CD8-positive, alpha-beta memory T cell (primary cell): ENCODE results near the gene HHATL. TPM values are rescaled to one million over a fixed set of nuclear protein-coding genes. Genes with fewer than 3 reads are reported as not detected.

Experiments
- CTCF ChIA-PET: fragments of 350-600 bp; sonication (Branson Sonifier 250); formaldehyde crosslinking; loops from one replicate; lab custom pipeline; 2021; ENCODE audit warnings: antibody characterized with exemption; lab: Charles Lee
- POLR2A ChIA-PET: fragments of 350-600 bp; sonication (Branson Sonifier 250); formaldehyde crosslinking; loops from one replicate; lab custom pipeline; 2021; ENCODE audit warnings: antibody characterized with exemption; lab: Charles Lee
- DNase-seq, 5 donors: peaks; one replicate each; pipeline versions ENCODE4 v3.0.0 to v3.0.0-alpha.2; 2020 to 2022; ENCODE audit warnings: mixed read lengths in 1 of 5
- H3K27ac ChIP-seq: one replicate; pipeline ENCODE4 v1.7.0; 2013; ENCODE audit warnings: low read depth, mild to moderate bottlenecking, low read length, moderate library complexity
- H3K27me3 ChIP-seq: 2 replicates; pipeline ENCODE4 v1.7.0; 2013; ENCODE audit warnings: low read length, mild to moderate bottlenecking; ENCODE audit not compliant: insufficient read depth, poor library complexity, severe bottlenecking
- H3K36me3 ChIP-seq: 2 replicates; pipeline ENCODE4 v1.7.0; 2013; ENCODE audit warnings: mild to moderate bottlenecking, low read length, moderate library complexity; ENCODE audit not compliant: insufficient read depth
- H3K4me1 ChIP-seq: 2 replicates; pipeline ENCODE4 v1.7.0; 2013; ENCODE audit warnings: mild to moderate bottlenecking, low read length, moderate library complexity; ENCODE audit not compliant: insufficient read depth
- H3K4me3 ChIP-seq: 2 replicates; pipeline ENCODE4 v1.7.0; 2013; ENCODE audit warnings: mild to moderate bottlenecking, low read length
- H3K9me3 ChIP-seq: 2 replicates; pipeline ENCODE4 v1.7.0; 2013; ENCODE audit warnings: mild to moderate bottlenecking, low read length
- H3K27ac Mint-ChIP-seq, 8 donors: one replicate each; pipeline ENCODE4 v1.8.0; 2020 to 2021; ENCODE audit warnings: mixed read lengths in 8 of 8, mild to moderate bottlenecking in 6 of 8, inconsistent platforms in 3 of 8, moderate library complexity in 3 of 8
- H3K27me3 Mint-ChIP-seq, 2 donors: one replicate each; pipeline ENCODE4 v1.8.0; 2020 to 2021; ENCODE audit warnings: mixed read lengths in 2 of 2, mild to moderate bottlenecking in 1 of 2, moderate library complexity in 1 of 2
- H3K36me3 Mint-ChIP-seq, 3 donors: one replicate each; pipeline ENCODE4 v1.8.0; 2020 to 2021; ENCODE audit warnings: mixed read lengths in 3 of 3, inconsistent platforms in 1 of 3, mild to moderate bottlenecking in 1 of 3
- H3K4me1 Mint-ChIP-seq, 3 donors: one replicate each; pipeline ENCODE4 v1.8.0; 2020 to 2021; ENCODE audit warnings: mixed read lengths in 3 of 3, inconsistent platforms in 1 of 3, mild to moderate bottlenecking in 1 of 3
- H3K4me3 Mint-ChIP-seq, 7 donors: one replicate each; pipeline ENCODE4 v1.8.0; 2020 to 2021; ENCODE audit warnings: mixed read lengths in 7 of 7, mild to moderate bottlenecking in 6 of 7, moderate library complexity in 4 of 7, inconsistent platforms in 2 of 7
- H3K9me3 Mint-ChIP-seq, 5 donors: one replicate each; pipeline ENCODE4 v1.8.0; 2020 to 2022; ENCODE audit warnings: mixed read lengths in 5 of 5, mild to moderate bottlenecking in 3 of 5, moderate library complexity in 2 of 5, inconsistent platforms in 1 of 5
- polyA plus RNA-seq: library from polyadenylated mRNA; unstranded; fragments of 300-500 nt; fragmentation: Illumina TruSeq; gene quantifications from one replicate; pipeline ENCODE4 v1.2.3, GENCODE V29; 2021
- total RNA-seq, 2 experiments: library from RNA; stranded (reverse); gene quantifications; one replicate each; pipeline ENCODE4 v1.2.3, GENCODE V29; 2021

Gene HHATL
- total and polyA plus RNA-seq, 3 experiments from 2014 or later, result not detected

- no peaks in the 10 kb centered on the region for H3K9me3 ChIP-seq
- CTCF ChIA-PET, result no interaction called here
- H3K4me1 Mint-ChIP-seq, result no peaks in the 10 kb centered on the region
- H3K36me3 Mint-ChIP-seq, result no peaks in the 10 kb centered on the region
- H3K27ac Mint-ChIP-seq, result no peak overlapping the region
- H3K27me3 Mint-ChIP-seq, result peaks cover 1 to 3% of the 10 kb centered on the region in 2 donors
- peaks cover 0 to 2% (median 0%) of the 10 kb centered on the region in 5 donors for H3K9me3 Mint-ChIP-seq
- no peak overlapping the region for H3K4me3 ChIP-seq
- no peak for DNase-seq
- POLR2A ChIA-PET, result no interaction called here
- no peak overlapping the region for H3K27ac ChIP-seq
- H3K4me1 ChIP-seq, result no peaks in the 10 kb centered on the region
- no peaks in the 10 kb centered on the region for H3K27me3 ChIP-seq
- H3K4me3 Mint-ChIP-seq, result no peak overlapping the region
- no peaks in the 10 kb centered on the region for H3K36me3 ChIP-seq
Measured at GRCh38 chr3:42667096-42667522, 35.5 kb downstream of the HHATL start.

GRCh38 chr3:42666577-42666998, 36.0 kb downstream of the HHATL start:
- Histone ChIP-seq H3K4me1 (no peaks in the 10 kb centered on the region), H3K4me3 (no peak overlapping the region), H3K9me3 (no peaks in the 10 kb centered on the region), H3K36me3 (no peaks in the 10 kb centered on the region), H3K27me3 (no peaks in the 10 kb centered on the region), H3K27ac (no peak overlapping the region)
- H3K27me3 Mint-ChIP-seq, result peaks cover 1 to 3% of the 10 kb centered on the region in 2 donors
- H3K36me3 Mint-ChIP-seq, result no peaks in the 10 kb centered on the region
- H3K4me3 Mint-ChIP-seq, result no peak overlapping the region
- no peak for DNase-seq
- H3K4me1 Mint-ChIP-seq, result no peaks in the 10 kb centered on the region
- H3K9me3 Mint-ChIP-seq, result peaks cover 0 to 2% (median 0%) of the 10 kb centered on the region in 5 donors
- CTCF ChIA-PET, result no interaction called here
- POLR2A ChIA-PET, result no interaction called here
- no peak overlapping the region for H3K27ac Mint-ChIP-seq

DNA sequence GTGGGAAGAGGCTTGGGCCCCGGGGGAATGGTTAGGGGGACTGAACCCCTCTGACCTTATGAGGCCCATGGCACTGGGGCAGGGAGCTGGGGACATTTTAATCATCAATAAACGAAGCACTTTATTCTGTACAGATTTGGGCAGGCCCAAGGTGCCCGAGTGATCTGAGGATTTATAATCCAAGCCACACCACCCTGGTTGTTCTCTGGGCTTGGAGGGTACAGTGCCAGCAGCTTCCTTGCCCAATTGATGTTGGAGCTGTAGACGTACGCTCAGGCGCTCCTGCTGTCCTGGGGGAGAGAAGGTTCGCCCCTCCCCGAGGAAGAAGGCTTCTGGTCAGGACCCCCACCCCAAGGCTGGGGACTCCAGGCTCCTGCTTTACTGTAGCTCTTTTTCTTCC, 36.6 kb downstream of the HHATL start:
- Mint-ChIP-seq H3K36me3 (no peaks in the 10 kb centered on the region), H3K27me3 (peaks cover 1 to 3% of the 10 kb centered on the region in 2 donors), H3K4me1 (no peaks in the 10 kb centered on the region), H3K4me3 (no peak overlapping the region), H3K9me3 (peaks cover 0 to 2% (median 0%) of the 10 kb centered on the region in 5 donors), H3K27ac (no peak overlapping the region)
- H3K4me3 ChIP-seq, result no peak overlapping the region
- no peaks in the 10 kb centered on the region for H3K27me3 ChIP-seq
- no peaks in the 10 kb centered on the region for H3K36me3 ChIP-seq
- no peak overlapping the region for H3K27ac ChIP-seq
- no peak for DNase-seq
- H3K4me1 ChIP-seq, result no peaks in the 10 kb centered on the region
- ChIA-PET CTCF (no interaction called here), POLR2A (no interaction called here)
- H3K9me3 ChIP-seq, result no peaks in the 10 kb centered on the region

GRCh38 chr3:42665050-42665878, 37.3 kb downstream of the HHATL start:
- H3K27ac Mint-ChIP-seq, result no peak overlapping the region
- peaks cover 0 to 2% (median 0%) of the 10 kb centered on the region in 5 donors for H3K9me3 Mint-ChIP-seq
- no peaks in the 10 kb centered on the region for H3K9me3 ChIP-seq
- peaks cover 1% of the 10 kb centered on the region in 2 donors for H3K27me3 Mint-ChIP-seq
- H3K27ac ChIP-seq, result no peak overlapping the region
- no peaks in the 10 kb centered on the region for H3K36me3 ChIP-seq
- no peaks in the 10 kb centered on the region for H3K27me3 ChIP-seq
- H3K4me1 Mint-ChIP-seq, result no peaks in the 10 kb centered on the region
- no peaks in the 10 kb centered on the region for H3K4me1 ChIP-seq
- H3K4me3 Mint-ChIP-seq, result no peak overlapping the region
- no peak overlapping the region for H3K4me3 ChIP-seq
- POLR2A ChIA-PET, result no interaction called here
- CTCF ChIA-PET, result no interaction called here
- DNase-seq, result no peak
- no peaks in the 10 kb centered on the region for H3K36me3 Mint-ChIP-seq

- no peaks in the 10 kb centered on the region for H3K36me3 ChIP-seq
- no peaks in the 10 kb centered on the region for H3K4me1 ChIP-seq
- no peaks in the 10 kb centered on the region for H3K9me3 ChIP-seq
- Mint-ChIP-seq H3K4me3 (no peak overlapping the region), H3K4me1 (peaks cover 0 to 3% (median 0%) of the 10 kb centered on the region in 3 donors), H3K27ac (no peak overlapping the region), H3K27me3 (peaks cover 0 to 3% of the 10 kb centered on the region in 2 donors), H3K9me3 (peaks cover 0 to 2% (median 0%) of the 10 kb centered on the region in 5 donors), H3K36me3 (no peaks in the 10 kb centered on the region)
- H3K27ac ChIP-seq, result no peak overlapping the region
- ChIA-PET CTCF (no interaction called here), POLR2A (no interaction called here)
- no peak overlapping the region for H3K4me3 ChIP-seq
- no peaks in the 10 kb centered on the region for H3K27me3 ChIP-seq
- no peak for DNase-seq
Measured at GRCh38 chr3:42664438-42664803, 38.2 kb downstream of the HHATL start.

- H3K4me3 ChIP-seq, result no peak overlapping the region
- H3K36me3 ChIP-seq, result no peaks in the 10 kb centered on the region
- Mint-ChIP-seq H3K4me3 (no peak overlapping the region), H3K27me3 (peaks cover 0 to 3% of the 10 kb centered on the region in 2 donors), H3K9me3 (peaks cover 0 to 2% (median 0%) of the 10 kb centered on the region in 5 donors), H3K4me1 (peaks cover 0 to 3% (median 0%) of the 10 kb centered on the region in 3 donors), H3K27ac (peak overlapping the region in 1 of 8 donors; percentile 95), H3K36me3 (no peaks in the 10 kb centered on the region)
- no peaks in the 10 kb centered on the region for H3K9me3 ChIP-seq
- ChIA-PET CTCF (no interaction called here), POLR2A (no interaction called here)
- DNase-seq, result no peak
- no peaks in the 10 kb centered on the region for H3K27me3 ChIP-seq
- no peak overlapping the region for H3K27ac ChIP-seq
- H3K4me1 ChIP-seq, result no peaks in the 10 kb centered on the region
Measured at GRCh38 chr3:42663581-42664437, 38.8 kb downstream of the HHATL start.

DNA sequence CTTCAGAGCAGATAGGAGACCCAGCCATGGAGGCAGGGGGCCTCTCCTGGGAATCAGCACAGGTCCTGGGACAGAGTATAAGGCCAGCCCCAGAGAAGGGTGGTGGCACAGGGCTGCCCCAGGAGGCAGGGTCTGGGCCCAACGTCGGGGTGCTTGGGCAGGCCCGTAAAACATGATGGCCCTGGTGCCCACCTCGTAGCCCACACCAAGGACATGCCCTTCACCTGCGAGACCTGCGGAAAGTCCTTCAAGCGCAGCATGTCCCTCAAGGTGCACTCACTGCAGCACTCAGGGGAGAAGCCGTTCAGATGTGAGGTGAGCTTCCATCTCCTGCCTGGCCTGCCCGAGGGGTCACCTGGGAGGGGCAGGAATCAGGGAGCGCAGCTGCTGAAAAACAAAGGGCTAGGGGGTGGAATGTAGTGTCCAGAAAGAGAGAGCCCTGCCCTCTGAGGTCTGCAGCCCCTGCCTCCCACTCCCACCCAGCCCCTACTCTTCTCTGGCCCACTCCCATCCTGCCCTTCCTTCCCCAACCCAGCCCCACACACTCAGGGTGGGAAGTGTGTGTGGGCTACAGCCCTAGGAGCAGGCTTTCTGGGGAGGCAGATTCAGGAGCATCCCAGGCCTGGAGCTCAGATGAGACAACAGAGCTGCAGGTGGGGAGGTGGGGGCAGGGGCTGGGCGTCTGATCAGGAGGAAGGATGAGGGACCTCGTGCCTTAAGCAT, 39.6 kb downstream of the HHATL start:
- Mint-ChIP-seq H3K27ac (no peak overlapping the region), H3K4me1 (peaks cover 0 to 3% (median 0%) of the 10 kb centered on the region in 3 donors), H3K9me3 (peaks cover 0 to 2% (median 0%) of the 10 kb centered on the region in 5 donors), H3K4me3 (no peak overlapping the region), H3K36me3 (no peaks in the 10 kb centered on the region), H3K27me3 (peaks cover 0 to 3% of the 10 kb centered on the region in 2 donors)
- Histone ChIP-seq H3K4me1 (no peaks in the 10 kb centered on the region), H3K9me3 (no peaks in the 10 kb centered on the region), H3K27ac (no peak overlapping the region), H3K4me3 (no peak overlapping the region), H3K27me3 (no peaks in the 10 kb centered on the region), H3K36me3 (no peaks in the 10 kb centered on the region)
- DNase-seq, result no peak
- CTCF ChIA-PET, result no interaction called here
- POLR2A ChIA-PET, result no interaction called here
